Glomerular endothelial cell (primary cell): ENCODE data around the gene SYCE1. TPM values are rescaled to one million over a fixed set of nuclear protein-coding genes. Genes with fewer than 3 reads are reported as not detected.
"Not testable (repeated sequence)": the region's sequence is repeated elsewhere in the genome, so short reads cannot be mapped to it uniquely, and the experiment has no call there.

Experiments
- DNase-seq: peaks from one replicate; pipeline ENCODE4 v3.0.0-alpha.2; 2011; ENCODE audit warnings: low read depth, low spot score; ENCODE audit errors: extremely low read depth
- total RNA-seq: library from RNA; depleted of rRNA; stranded (reverse); fragments of >200 nt; gene quantifications from 2 replicates; pipeline ENCODE4 v1.2.3, GENCODE V29; 2015

Gene SYCE1
- total RNA-seq, 1 donor from 2014 or later: not detected

DNA sequence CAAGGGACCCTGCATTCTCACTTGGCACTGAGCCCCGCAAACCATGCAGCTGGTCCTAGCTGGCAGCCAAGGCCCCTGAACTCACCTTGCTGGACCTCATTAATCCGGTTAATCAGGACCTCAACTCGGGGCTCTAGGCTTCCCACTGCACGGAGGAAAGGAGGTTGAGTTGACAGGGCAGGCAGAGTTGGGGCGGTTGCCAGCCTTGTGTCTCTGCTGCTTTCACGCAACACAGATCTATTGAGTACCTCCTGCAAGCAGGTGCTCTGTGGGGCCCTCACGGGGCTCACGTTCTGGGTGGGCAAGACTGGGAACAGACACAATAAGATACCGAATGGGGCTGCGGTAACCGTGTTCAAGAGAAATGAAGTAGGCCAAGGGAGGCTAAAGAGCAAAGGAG, 6.2 kb downstream of the SYCE1 start:
- DNase-seq: no peak

DNA sequence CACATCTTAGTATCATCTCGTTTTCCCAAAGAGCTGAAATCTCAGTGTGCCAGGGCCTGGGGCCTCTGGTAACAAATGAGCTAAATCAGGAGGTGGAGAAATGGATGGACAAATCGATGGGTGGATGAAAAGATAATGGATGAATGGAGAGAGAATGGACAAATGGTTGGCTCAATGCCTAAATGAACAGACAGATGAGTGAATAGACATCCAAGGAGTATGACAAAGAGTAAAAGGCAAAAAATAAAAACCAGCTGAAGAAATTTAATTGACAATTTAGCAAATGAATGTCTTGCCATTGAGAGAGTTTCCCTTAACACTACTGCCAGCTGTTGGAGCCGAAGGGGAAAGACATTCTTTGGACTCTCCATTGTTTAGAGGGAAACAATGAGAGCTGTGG, 8.0 kb downstream of the SYCE1 start:
- DNase-seq: no peak

- no peak for DNase-seq
These were observed 9.9 kb downstream of the SYCE1 start for GRCh38 chr10:133555521-133555920.

DNA sequence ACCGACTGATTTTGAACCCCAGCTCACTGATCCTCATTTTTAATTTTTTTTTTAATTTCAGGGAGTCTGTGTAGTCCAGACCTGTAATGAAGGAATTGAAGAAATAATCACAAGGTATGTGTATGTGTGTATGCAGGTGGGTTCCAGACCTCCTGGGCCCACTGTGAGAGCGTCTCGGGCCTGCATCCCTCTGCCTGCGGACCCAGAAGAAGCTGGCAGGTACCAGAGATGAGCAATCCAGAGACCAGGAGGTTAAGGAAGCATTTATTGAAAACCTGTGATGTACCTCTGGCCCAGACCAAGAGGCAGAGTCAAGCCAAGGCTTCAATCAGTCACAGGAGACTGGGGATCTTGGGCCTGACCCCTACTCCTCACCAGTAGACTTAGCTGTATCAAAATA, 10.8 kb downstream of the SYCE1 start:
- DNase-seq: no peak

- no peak for DNase-seq
These were observed 20.9 kb downstream of the SYCE1 start for GRCh38 chr10:133544506-133544905.

- DNase-seq: not testable (repeated sequence)
These were observed 23.9 kb downstream of the SYCE1 start for GRCh38 chr10:133541441-133541975.

DNA sequence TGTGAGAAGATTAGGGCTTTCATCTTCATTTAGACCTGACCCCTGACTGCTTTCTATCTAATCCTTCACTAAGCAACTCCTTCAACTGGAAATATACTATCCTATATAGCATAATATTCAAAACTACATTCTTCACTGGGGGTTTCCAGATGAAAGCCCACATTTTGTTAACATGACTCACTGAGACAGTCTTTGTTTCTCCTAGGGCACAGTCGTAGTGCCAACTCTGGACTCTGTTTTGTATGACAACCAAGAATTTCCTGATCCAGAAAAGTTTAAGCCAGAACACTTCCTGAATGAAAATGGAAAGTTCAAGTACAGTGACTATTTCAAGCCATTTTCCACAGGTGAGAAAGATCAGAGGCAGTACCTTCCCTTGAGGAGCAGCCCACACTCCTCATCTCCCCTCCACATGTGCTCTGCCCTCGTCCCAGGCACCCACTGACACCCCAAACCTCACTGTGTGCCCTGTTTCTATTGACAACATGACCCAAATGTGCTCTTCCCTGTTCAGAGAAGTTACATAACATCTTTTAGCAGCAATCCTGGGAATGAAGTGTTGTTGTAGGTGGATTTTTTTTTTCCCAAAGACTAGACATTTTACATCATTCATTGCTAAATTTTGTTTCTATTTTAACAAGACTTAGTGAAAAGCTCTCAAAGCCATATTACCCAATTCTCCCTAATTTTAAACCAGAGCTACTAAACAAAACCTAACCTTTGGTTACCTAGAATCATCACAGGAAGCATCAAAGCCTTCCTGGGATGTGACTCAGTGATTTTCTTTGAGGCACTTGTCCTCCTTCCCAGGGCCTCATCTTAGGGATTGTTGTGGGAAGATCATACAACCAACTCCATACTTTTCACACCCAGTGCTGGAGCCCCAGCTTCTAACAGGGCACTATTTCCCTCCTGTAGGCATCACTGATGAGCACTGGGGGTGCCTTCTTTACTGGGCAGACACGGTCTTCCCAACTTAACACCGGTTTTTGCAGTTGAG, 27.5 kb downstream of the SYCE1 start:
- no peak for DNase-seq

GRCh38 chr10:133536198-133536597, 29.2 kb downstream of the SYCE1 start:
- no peak for DNase-seq

- no peak for DNase-seq
These were observed 31.0 kb downstream of the SYCE1 start for GRCh38 chr10:133534417-133534816.

DNA sequence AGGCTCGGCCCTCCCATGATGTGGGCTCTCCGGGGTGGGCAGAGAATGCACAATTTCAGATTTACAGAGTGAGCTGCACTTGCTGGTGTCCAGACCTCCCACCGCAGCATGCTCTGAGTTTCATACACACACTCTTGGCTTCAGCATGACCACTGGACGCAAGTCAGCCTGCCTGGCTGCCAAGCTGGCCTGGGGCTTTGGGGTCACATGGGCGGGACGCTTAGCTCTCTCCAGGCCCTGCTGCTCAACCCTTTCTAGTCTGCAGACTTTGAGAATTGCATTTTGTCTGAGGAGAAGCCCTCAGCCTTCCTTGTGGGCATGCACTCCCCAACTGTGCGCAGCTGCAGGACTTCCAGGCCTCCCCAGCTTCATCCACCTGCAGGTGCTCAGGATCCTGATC, 32.5 kb downstream of the SYCE1 start:
- no peak for DNase-seq

GRCh38 chr10:133530506-133530905, 34.9 kb downstream of the SYCE1 start:
- no peak for DNase-seq

DNA sequence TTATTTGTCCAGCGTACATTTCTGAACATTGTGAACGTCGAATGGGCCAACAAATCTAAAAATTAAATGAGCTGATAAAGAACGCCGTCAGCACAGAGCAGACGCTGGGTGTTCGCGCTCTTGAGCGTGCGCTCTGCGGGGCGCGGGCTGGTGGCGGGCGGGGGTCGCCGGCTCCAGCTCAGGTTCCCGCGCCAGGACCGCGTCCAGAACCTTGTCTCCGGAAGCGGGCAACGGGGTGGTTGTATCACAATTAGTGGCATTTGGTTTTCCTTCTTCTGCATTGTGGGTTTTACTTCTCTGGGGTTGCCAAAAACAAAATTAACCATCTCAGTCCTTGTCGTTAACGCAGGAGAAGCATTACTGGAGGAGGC, 35.8 kb downstream of the SYCE1 start:
- DNase-seq: no peak

GRCh38 chr10:133528845-133529575, 36.4 kb downstream of the SYCE1 start:
- no peak for DNase-seq

DNA sequence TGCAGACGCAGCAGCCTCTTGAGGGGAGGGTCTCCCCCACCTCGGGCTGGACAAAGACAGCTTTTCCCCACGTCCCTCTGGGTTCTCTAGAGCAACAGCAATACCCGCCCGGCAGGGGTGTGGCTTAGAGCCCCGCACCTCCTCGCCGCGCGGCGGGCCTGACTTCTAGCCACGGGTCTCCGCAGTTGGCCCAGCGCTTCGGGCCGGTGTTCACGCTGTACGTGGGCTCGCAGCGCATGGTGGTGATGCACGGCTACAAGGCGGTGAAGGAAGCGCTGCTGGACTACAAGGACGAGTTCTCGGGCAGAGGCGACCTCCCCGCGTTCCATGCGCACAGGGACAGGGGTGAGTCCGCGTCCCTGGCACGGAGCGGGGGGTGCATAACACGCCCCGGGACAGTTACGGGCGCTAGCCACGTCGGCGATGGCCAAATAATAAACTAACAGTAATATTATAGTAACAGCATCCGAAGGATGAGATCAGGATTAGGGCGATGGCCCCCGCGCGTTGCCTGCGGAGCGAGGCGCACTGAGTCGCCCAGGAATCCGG, 37.0 kb downstream of the SYCE1 start:
- DNase-seq: no peak

DNA sequence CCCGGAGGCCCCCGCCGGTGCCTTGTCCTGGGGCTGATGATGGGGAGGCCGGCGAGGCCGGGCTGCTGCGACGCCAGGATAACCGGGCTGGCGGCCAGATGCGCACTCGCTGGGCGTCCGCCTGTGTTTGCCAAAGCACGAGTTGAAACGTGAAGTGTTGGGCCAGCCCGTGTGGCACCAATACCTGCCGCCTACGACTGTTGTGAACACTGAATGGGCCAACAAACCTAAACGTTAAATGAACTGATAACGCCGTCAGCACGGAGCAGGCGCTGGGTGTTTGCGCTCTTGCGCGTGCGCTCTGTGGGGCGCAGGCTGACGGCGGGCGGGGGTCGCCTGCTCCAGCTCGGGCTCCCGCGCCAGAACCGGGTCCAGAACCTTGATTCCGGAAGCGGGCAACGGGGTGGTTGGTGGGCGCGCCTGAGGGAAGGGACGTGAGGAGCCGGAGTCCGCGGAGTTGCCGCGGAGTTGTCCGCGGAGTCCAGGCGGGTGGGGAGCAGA, 37.6 kb downstream of the SYCE1 start:
- no peak for DNase-seq

GRCh38 chr10:133526957-133527588, 38.3 kb downstream of the SYCE1 start, which contains the start of gene CYP2E1:
CYP2E1 (plus strand) TSS chr10:133527363; CDS start chr10:133527396, 33 bp downstream.
- no peak for DNase-seq

DNA sequence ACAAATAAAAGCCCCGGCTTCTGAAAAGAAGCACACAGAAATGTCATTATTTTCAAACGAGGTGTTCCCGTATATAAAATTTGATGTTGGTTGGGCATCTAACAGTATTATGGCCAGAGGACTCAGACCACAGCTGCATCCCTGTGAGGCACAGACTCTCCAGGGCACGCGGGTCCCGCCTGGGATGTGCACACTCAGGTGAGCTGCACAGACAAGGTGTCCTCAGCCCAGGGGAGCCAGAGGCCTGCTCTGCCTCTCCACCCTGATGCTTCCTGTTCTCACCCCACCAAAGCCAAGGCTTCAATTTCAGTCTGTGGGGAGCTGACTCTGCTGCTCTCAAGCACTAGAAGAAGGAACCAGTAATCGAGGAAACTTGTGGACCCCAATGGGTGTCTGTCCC, 39.9 kb downstream of the SYCE1 start:
- DNase-seq: no peak

DNA sequence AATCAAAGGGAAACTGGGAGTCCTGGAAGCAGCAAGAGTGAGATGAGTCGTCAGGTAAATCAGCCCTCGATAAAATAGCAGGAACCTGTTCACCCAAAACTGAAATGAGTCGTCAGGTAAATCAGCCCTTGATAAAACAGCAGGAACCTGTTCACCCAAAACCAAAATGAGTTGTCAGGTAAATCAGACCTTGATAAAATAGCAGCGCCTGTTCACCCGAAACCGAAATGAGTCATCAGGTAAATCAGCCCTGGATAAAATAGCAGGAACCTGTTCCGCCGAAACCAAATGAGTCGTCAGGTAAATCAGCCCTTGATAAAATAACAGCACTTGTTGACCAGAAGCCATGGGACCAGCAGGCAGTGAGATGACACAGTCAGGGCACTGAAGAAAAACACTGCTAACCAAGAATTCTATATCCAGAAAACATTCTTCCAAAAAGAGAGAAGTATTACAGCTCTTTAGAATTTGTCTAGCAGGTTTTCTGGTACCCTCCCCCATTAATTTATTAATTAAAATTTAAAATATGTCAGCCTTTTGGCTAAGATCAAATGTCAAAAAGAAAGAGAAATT, 41.7 kb downstream of the SYCE1 start:
- DNase-seq: no peak

- DNase-seq: no peak
These were observed 45.1 kb downstream of the SYCE1 start for GRCh38 chr10:133520193-133520738.

GRCh38 chr10:133518517-133518916, 46.9 kb downstream of the SYCE1 start:
- not testable (repeated sequence) for DNase-seq
